Measurements from ENCODE around the gene CHST11.

GRCh38 chr12:104741077-104741476 is 284.3 kb downstream of the CHST11 start:
- TF ChIP-seq CTCF (conservative IDR thresholded peaks at IDR 0.05 in 1 of 2, IDR thresholded peaks at IDR 0.05 in 1 of 2; ENCODE audit: extremely low read depth in 1 of 2, insufficient read depth in 1 of 2, low read depth in 1 of 2, low read length in 2 of 2) (no peak), EZH2 (IDR thresholded peaks at IDR 0.05; ENCODE audit: borderline replicate concordance, low read length) (no peak)
